ENCODE data around the gene CDK2.

- no peak for TF ChIP-seq CTCF (IDR thresholded peaks at IDR 0.05)
- TF ChIP-seq EZH2phosphoT487 (IDR thresholded peaks at IDR 0.05): no peak
These were observed 28.7 kb downstream of the CDK2 start for GRCh38 chr12:55995366-55995765.
